Left renal cortex interstitium (tissue), 4 donors: ENCODE data around the gene TFB1M. TPM values are rescaled to one million over a fixed set of nuclear protein-coding genes. Genes with fewer than 3 reads are reported as not detected.

Source experiments
- DNase-seq, 4 donors: peaks; one replicate each; pipeline ENCODE4 v3.0.0-alpha.2; 2013; ENCODE audit warnings: low read depth in 4 of 4, low spot score in 2 of 4, missing footprints in 1 of 4
- polyA plus RNA-seq, 4 donors: library from polyadenylated mRNA; unstranded; fragments of 120-200 nt; gene quantifications; one replicate each; pipeline ENCODE4 v1.2.1, GENCODE V29; 2013; ENCODE audit not compliant: insufficient read length in 4 of 4

TFB1M gene
- polyA plus RNA-seq, 4 donors: 16.4 to 28.2 (median 20.1) TPM

DNA sequence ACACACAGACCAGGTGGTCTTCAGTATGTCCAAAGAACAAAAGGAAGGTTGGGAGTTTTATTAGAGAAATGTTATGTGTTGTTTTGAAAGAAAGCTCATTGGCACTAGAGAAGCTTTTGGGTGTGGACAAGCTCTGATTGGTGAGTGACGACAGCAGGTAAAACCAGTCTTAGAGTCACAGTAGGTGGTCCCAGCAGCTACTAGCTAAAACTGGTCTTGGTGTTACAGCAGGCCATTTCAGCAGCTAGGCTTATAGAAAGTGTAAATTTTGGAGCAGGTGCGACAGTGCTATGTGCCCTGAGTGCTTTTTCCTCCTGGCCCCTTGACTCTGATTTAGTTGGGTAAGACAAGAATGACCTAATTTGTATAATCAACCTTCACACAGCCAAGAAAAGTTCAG is 46.9 kb downstream of the TFB1M start:
- DNase-seq: no peak

DNA sequence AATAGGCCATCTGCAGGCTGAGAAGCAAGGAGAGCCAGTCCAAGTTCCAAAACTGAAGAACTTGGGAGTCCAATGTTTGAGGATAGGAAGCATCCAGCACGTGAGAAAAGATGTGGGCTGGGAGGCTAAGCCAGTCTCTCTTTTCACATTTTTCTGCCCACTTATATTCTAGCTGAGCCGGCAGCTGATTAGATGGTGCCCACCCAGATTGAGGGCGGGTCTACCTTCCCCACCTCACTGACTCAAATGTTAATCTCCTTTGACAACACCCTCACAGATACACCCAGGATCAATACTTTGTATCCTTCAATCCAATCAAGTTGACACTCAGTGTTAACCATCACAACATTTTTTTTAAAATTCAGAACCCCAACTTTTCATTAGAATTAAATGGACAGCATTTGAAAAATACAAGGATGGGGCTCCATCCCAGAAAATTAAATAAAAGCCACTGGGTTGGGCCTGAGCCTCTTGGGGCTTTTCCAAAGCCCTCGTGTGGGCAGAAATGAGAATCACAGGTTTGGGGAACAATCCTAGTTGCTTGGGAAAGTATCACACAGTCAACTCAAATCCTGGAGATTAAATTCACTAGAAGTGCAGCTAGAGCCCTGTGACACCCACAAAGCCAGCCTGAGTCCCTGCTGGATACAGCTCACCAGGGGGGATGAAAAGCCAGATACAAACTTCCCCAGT is 48.3 kb downstream of the TFB1M start:
- DNase-seq: no peak

DNA sequence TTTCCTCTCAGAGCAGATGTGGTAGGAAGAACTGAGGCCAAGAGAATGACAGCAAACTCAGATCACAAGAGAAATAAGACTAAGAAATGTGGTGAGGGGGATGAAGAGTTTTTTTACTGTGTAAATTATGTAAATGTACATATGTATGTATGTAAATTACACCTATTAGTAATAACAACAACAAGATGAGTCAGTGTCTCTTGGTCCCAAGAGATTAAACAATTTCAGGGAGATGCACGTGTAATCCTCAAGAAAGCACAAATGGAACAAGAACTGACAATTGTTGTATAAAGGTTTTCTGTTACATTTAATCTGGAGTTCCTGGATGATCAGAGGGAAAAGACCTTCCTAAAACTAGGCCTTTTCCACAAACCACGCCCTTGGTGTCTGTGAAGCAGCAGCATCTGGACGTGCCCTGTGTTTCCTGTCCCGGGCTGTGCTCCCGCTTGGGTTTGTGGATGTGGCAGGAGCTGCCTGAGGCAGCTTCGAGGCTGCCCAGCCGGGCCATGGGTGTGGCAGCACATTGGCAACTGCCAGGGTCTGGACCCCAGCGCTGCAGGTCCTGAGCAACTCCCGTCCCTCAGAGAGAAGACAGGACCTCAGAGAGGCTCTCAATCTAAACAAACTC is 49.5 kb downstream of the TFB1M start:
- no peak for DNase-seq

DNA sequence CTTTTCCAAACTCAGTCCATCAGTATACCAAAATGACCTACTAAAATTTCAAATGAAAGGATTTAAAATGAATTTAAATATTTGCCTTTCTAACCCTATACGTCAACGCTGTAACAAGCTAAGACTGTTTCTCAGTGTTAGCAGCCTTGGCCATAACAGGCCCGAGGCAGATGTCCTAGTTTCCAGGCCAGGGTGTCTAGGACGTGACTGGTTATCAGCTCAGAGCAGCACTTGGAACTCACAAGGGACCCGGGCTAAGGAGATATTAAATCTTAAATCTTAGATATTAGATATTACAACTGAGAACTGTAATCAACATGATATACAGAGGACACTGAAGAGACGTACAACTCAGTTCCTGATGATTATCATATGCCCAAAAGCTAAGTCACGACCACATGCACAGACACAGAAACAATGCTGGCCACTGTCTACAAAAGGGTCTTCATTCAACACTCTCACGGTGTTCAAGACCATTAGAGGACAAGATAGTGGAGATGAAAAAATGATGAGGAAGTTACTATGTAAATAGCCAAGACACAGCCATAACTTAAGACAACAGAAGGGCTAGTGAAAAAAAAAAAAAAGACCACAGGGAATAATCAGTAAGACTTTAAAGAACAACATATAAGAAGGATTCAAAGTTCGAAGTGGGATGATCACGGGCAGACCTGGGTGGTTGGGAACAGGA is 50.8 kb downstream of the TFB1M start, which contains the start of gene CLDN20:
CLDN20 (plus strand) TSS at position 641 of the 691 bp plus-strand sequence. CDS start 11,707 bp downstream, outside the sequence.
- DNase-seq: no peak

DNA sequence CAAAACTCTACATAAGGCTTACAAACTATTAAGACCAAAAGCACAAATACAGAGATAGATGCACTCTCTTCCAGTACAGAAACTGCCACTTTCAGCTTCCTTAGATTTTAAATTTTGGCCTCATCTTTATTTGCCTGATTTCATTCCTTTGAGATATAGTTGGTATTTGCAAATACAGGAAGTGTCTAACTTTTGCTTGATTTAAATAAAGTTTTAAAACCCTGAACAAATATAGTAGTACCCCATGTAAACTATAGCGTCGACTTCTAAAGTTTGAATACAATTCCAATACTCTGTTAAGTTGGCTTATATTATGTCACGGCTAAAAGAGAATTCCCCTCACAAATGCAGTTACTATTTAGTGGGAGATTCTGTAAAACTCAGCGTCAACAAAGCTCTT is 51.6 kb downstream of the TFB1M start:
- no peak for DNase-seq

DNA sequence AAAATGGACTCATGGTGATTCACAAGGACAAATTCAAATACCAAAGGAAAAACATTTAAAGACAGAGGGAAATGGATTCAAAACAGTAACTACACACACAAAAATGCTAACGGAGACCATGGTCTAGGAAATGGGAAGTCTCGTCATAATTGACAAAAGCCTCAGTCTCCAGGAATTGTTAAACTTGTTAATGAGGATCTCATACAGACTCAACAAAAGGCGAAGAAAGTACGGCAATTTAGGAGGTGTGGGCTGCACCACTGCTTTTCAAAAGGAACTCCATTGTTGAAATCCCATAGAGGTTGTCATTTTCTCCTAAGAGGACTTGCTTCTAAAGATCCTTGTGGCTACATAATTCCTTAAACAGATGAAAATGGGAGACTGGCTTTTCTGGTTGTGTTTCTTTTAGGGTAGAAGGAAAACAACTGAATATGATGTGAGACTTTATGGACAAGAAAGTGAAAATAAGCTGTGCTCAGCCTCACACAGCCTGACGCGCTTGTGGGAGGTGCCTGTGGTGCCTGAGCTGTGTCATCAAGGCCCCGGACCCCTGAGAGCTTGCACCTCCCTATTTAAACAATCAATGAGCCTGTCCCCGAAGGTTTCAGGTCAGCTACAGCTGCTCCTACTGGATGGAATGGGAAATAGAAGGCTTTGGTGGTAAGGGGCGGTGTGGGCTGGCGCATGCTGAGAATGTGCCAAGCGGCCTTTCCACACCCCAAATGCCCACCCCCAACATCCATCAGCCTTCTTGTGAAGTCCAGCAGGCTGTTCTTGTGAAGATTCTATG is 53.0 kb downstream of the TFB1M start:
- DNase-seq: no peak

DNA sequence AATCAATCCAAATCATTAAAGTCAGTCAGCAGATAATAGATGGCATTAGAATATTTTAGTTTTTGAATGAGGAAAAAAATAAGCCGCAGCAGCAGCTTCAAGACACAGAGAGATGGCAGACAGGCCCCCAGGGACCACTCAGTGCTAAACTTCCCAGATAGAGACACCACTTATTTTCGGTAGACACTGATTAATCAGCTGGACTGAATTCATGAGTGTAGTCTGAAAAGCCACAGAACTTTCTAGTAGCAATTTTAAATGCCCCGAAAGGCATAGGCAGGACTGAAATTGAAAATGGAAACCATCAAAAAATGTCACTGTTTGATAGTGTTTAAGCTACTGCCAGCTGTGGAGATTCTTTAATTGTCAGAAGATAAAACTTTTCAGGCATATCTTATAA is 53.6 kb downstream of the TFB1M start:
- no peak for DNase-seq

DNA sequence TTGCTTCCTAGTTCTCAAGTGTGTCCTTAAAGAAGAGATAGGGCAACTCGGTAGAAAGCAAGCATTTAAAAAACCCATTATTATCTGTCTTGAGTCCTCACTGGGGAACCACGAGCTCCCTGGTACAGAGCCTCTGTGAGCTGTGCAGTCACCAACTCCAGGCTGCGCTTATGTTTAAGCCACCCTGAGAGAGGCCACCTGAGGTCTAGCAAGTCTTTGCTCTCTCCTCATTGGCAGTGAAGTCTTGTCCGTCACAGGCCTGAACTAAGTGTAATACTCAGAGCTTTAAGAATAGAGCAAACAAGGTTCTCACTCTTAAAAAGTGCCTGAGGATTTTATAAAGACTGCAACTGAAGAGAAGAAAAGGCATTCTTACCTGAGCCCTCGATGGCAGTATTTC is 54.4 kb downstream of the TFB1M start:
- no peak for DNase-seq

DNA sequence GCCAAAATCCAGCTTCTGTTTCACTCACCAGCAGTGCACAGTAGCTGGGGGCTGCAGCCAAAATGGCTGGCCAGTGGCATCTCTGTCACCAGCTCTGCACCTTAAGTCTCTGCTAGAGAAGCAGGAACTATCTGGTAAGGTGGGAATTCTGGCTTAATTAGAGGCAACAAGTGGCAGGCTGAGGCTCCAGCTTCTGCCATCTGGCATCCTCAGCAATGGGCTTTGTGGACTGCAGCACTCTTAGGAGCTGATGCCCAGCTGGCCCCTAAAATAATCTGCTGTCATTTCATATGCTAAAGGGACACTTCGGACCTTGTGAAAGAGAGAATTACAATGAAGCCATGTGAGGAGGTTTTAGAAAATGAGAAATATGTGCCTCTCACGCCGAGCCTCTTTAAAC is 55.1 kb downstream of the TFB1M start:
- DNase-seq: no peak

DNA sequence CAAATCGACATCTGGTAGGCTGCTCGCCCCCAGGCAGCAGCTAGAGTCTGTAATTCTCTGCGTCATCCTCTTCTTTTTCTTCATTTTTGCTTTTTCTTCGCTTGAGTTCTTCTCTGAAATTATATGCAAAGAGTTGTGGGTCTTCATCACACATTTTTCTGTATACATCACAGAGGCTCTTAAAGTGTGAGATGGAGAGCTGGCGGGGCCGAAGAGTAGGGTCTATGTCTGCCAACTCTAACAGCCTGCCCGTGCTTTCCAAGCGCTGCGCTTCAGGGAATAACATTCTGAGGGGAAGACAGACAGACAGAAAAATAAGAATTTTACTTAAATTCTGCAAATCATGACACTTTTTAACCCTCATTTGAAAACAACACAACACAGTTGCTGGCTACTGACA is 56.5 kb downstream of the TFB1M start:
- DNase-seq: no peak

DNA sequence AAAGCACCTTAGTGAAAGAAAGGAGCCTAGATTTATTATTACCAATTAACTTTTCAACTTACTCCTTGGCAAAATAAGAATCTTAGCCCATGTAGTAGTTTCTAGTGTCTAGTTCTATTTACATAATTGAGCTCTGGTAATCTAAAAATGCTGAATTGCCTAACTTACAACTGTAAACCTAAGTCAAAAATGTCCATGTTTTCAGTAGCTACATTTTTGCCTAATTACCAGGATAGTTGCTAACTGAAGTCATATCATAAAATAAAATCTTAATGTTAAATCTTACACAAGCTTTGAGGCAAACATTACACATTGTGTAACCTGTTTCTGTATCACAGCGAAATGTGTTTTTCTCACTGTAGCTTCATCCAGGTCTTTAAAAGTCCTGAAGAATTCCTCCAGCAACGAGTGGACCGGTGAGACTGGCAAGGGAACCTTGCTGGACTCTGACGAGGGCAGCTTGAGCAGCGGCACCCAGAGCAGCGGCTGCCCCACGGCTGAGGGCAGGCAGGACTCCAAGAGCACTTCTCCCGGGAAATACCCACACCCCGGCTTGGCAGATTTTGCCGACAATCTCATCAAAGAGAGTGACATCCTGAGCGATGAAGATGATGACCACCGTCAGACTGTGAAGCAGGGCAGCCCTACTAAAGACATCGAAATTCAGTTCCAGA is 58.0 kb downstream of the TFB1M start:
- no peak for DNase-seq

DNA sequence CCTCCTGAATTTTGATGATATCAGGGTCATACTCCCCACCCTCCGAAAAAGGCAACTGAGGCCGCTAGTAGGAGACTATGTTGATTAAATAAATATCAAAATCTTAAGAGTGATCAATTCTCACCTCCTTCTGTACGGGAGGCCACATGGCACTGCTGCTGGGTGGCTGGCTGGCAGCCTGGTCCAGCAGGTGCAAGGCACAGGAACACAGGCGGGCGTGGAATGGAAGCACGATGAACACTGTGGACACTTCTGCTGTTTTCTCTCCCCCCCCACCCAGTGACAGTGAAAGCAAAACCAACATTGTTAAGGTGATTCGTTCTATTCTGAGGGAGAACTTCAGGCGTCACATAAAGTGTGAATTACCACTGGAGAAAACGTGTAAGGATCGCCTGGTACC is 60.1 kb downstream of the TFB1M start:
- DNase-seq: no peak

DNA sequence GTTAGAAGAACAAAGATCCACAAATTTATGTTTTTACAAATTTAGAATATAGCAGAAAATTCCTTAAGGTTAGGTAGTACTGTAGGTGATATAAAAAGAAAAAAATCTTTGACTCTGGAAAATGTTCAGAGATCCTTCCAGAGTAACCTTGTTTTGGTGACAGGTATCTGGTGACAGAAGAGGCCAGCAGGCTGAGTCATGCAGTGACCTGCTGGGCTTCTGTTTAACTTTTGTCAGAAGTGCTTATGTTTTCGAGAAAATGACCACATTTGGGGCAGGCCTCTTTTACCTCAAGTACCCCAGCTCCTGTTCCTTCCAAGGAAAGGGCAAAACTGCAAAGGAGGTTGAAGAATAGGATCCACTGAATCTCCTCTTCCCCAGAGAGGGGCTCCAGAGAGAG is 60.9 kb downstream of the TFB1M start:
- DNase-seq: no peak

DNA sequence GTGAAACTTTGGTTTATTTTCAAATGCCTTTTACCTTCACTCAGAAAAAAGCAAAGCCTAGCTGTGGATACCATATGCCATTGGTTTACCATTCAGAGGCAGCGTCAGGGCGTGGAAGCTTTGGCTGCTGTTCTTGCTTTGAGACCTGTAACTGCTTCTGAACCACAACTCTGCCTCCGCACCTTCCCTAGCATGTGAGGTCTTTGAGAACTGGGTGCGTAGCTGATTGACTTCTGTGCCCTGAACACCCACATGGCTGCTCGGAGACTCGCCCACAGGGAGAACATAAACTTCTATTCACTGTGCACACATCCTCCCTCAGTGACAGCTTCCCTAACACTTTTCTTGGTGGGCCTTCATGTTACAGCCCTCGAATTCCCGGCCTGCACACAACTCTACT is 61.7 kb downstream of the TFB1M start:
- no peak for DNase-seq

DNA sequence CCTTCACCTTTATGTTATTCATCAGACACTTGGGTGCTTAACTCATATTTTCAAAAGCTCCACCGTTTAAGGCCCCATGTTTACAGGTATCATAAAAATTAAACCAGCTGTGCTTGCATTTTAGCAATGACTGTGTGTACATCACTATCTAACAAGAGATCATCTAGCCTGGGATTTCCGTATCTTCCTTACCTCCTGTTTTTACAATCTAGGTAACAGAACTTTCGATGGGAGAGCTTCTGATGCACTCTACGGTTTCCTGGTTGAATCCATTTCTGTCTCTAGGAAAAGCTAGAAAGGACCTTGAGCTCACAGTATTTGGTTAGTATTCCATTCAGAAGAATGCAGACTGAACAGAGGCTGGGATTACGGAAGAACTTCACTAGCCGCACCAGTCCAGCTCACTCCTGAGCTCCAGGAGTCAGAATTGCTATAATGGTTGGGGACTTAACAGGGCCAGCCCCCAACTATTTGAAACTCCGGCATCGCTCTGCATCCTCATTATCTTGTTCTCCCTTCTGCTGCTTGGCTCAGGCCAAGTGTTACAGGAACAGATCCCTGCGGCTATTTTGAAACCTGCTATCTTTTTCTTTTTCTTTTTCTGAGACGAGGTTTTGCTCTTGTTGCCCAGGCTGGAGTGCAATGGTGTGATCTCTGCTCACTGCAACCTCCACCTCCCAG is 63.4 kb downstream of the TFB1M start:
- DNase-seq: no peak

DNA sequence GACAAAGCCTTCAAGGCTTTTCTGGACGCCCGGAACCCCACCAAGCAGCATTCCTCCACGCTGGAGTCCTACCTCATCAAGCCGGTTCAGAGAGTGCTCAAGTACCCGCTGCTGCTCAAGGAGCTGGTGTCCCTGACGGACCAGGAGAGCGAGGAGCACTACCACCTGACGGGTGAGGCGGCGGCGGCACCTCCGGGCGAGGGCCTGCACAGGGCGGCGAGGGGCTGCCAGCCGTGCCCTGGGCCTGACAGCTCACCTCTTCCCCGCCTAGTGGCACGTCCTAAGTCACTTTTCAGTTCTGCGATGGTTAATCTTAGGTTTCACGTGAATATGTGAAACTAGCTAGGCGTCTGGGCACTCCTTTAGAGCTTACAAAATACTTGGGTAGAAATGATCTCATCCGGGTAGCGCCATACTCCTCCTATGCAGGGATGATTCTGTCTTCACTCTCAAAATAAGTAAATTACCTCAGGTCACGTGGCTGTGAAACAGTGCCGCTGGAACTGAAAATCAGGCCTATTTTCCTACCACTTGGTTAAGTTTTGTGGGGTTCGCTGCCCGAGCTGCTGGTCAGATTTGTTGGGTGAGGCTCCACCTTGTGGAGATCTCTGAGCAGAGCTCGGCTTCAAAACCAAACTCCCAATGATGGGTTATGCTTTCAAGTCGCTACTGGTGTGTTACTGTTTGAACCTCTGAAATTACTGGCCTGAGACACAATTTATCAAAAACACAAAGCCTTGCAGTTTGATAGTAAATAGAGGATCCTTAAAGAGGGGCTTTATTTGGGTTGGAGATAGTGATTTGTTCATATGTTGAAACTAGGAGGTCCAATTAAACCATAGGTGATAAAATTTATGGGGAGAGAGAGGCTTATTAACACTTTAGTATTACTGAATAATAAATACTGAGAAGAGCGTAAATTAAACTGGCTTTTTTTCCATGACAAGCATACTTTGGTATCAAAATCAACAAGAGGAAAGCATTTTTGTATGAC is 66.0 kb downstream of the TFB1M start:
- peak in 2 of 4 donors; percentile 23 to 37 for DNase-seq

DNA sequence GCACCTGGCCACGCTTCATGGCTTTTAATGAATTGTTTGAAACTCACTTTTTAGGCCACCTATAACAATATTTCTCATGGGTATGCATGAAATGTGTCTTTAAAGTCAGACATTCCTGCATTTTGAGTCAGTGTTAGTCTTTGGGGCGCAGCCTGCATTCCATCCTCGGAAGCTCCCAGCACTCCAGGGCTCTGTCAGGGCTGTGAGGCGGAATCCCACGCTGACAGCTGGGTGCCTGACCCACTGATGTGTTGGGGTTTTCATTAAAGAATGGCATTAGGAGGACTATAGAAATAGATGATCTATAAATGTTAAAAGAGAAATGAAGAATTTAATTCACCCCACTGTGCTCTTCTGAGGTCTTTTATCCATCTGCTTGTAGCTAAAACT is 66.7 kb downstream of the TFB1M start:
- no peak for DNase-seq

DNA sequence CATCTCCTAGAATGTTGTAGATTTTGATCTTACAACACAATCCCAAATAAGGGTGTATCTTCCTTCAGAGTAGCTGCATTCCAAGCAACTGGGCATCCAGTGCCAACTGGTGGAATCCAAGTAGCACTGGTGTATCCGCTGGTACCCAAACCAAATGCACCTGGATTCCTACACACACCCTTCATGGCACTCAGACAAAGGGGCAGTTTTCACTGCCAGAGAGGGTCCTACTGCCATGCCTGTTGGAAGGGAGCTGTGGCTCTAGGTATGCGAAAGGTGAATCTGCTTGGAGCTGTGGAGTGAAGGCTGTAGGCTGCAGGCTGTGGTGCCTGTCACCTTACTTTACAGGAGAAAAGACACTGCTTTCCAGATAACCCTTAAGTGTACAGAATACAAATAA is 67.5 kb downstream of the TFB1M start:
- DNase-seq: no peak

DNA sequence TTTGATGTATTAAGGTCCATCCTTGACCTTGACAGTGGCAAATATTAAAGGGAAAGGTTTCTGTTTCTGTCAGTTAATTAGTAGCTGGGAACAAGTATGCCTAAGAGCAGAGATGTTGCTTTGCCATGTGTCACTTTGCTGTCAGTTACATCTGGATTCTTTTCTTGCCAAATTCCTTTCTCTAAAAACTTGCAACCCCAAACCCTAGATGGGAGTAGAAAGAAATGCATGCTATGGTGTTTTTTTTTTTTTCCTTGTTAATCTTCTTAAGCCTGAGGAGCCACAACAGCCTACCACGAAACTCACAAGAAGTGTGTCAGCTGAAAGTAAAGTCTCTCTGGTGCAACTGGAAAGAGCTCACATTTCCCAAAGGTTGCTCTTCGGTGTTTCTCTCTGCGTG is 68.5 kb downstream of the TFB1M start:
- DNase-seq: no peak
